MM.1S (cell line): Measurements from ENCODE around the gene TRPM2.

Experiments
- DNase-seq: peaks from one replicate; pipeline ENCODE4 v3.0.0-alpha.2; 2015
- H2AFZ ChIP-seq: fragments of 300-600 bp; sonication (generic); 2 replicates; pipeline ENCODE4 v1.6.0; 2016; ENCODE audit warnings: antibody characterized with exemption, low read length
- H3F3A ChIP-seq: fragments of 300-600 bp; sonication (generic); 2 replicates; pipeline ENCODE4 v1.6.1; 2016; ENCODE audit warnings: mild to moderate bottlenecking, antibody characterized with exemption, low read length, moderate library complexity, mixed read lengths; ENCODE audit not compliant: insufficient read depth
- H3K27ac ChIP-seq: fragments of 300-600 bp; sonication (generic); 2 replicates; pipeline ENCODE4 v1.5.1; 2016; ENCODE audit warnings: mild to moderate bottlenecking, low read length
- H3K27me3 ChIP-seq: fragments of 300-600 bp; sonication (generic); replicated peaks from 2 replicates; pipeline ENCODE4 v1.6.0; 2016; ENCODE audit warnings: low read length; ENCODE audit not compliant: insufficient read depth
- H3K36me3 ChIP-seq: fragments of 300-600 bp; sonication (generic); replicated peaks from 2 replicates; pipeline ENCODE4 v1.6.1; 2016; ENCODE audit warnings: mild to moderate bottlenecking, low read length, mixed read lengths; ENCODE audit not compliant: insufficient read depth
- H3K4me1 ChIP-seq: fragments of 300-600 bp; sonication (generic); 2 replicates; pipeline ENCODE4 v1.6.1; 2016; ENCODE audit warnings: low read length, mixed read lengths
- H3K4me2 ChIP-seq: fragments of 300-600 bp; sonication (generic); 2 replicates; pipeline ENCODE4 v1.6.0; 2016; ENCODE audit warnings: low read depth, low read length
- H3K4me3 ChIP-seq: fragments of 300-600 bp; sonication (generic); 2 replicates; pipeline ENCODE4 v1.5.1; 2016; ENCODE audit warnings: low read length, mixed read lengths
- H3K79me2 ChIP-seq: fragments of 300-600 bp; sonication (generic); 2 replicates; pipeline ENCODE4 v1.6.1; 2016; ENCODE audit warnings: mixed run types, low read length, mixed read lengths
- H3K9ac ChIP-seq: fragments of 300-600 bp; sonication (generic); 2 replicates; pipeline ENCODE4 v1.6.1; 2016; ENCODE audit warnings: low read length, mixed read lengths
- H3K9me2 ChIP-seq: fragments of 300-600 bp; sonication (generic); replicated peaks from 2 replicates; pipeline ENCODE4 v1.6.1; 2016; ENCODE audit warnings: mild to moderate bottlenecking, low read length, mixed read lengths; ENCODE audit not compliant: insufficient read depth
- H3K9me3 ChIP-seq: fragments of 300-600 bp; sonication (generic); replicated peaks from 2 replicates; pipeline ENCODE4 v1.6.1; 2016; ENCODE audit warnings: mild to moderate bottlenecking, low read length, mixed read lengths; ENCODE audit not compliant: insufficient read depth
- H4K20me1 ChIP-seq: fragments of 300-600 bp; sonication (generic); 2 replicates; pipeline ENCODE4 v1.6.1; 2016; ENCODE audit warnings: mild to moderate bottlenecking, low read length, moderate library complexity, mixed read lengths; ENCODE audit not compliant: insufficient read depth
- CTCF ChIP-seq: fragments of 300-600 bp; sonication (generic); IDR thresholded peaks from 2 replicates; pipeline ENCODE4 v1.5.1; 2016; ENCODE audit warnings: antibody characterized with exemption, low read length, mixed read lengths
- EZH2 ChIP-seq: fragments of 300-600 bp; sonication (generic); optimal IDR thresholded peaks from 2 replicates; pipeline ENCODE3; 2017; ENCODE audit warnings: low read depth, mild to moderate bottlenecking, antibody characterized with exemption, low read length, mixed read lengths
- EZH2phosphoT487 ChIP-seq: fragments of 300-600 bp; sonication (generic); IDR thresholded peaks from 2 replicates; pipeline ENCODE4 v1.6.1; 2018; ENCODE audit warnings: antibody characterized with exemption, low read length

TRPM2 gene

GRCh38 chr21:44312089-44312488 is 41.3 kb upstream of the TRPM2 start:
- H3K4me3 ChIP-seq = no peak overlapping the region
- H3K9ac ChIP-seq = no peak overlapping the region
- no peaks in the 10 kb centered on the region for H3K27me3 ChIP-seq
- peaks cover 22% of the 10 kb centered on the region; the same call in 1 of the 2 replicates for H3K79me2 ChIP-seq
- H3K9me3 ChIP-seq = no peaks in the 10 kb centered on the region
- no peaks in the 10 kb centered on the region for H3F3A ChIP-seq
- TF ChIP-seq EZH2phosphoT487 (no peak), CTCF (no peak), EZH2 (no peak)
- no peaks in the 10 kb centered on the region for H4K20me1 ChIP-seq
- H2AFZ ChIP-seq = no peak overlapping the region
- no peaks in the 10 kb centered on the region for H3K9me2 ChIP-seq
- H3K27ac ChIP-seq = no peak overlapping the region
- no peak for DNase-seq
- no peaks in the 10 kb centered on the region for H3K4me1 ChIP-seq
- peaks cover 10% of the 10 kb centered on the region; the same call in 1 of the 2 replicates for H3K36me3 ChIP-seq
- no peak overlapping the region for H3K4me2 ChIP-seq

GRCh38 chr21:44312716-44313115 is 40.7 kb upstream of the TRPM2 start:
- Histone ChIP-seq H2AFZ (no peak overlapping the region), H3K4me2 (no peak overlapping the region), H3K79me2 (peaks cover 16% of the 10 kb centered on the region; the same call in 1 of the 2 replicates), H3K27ac (no peak overlapping the region), H3K27me3 (no peaks in the 10 kb centered on the region), H4K20me1 (no peaks in the 10 kb centered on the region), H3K9ac (no peak overlapping the region), H3K36me3 (peaks cover 10% of the 10 kb centered on the region; the same call in 1 of the 2 replicates), H3F3A (no peaks in the 10 kb centered on the region), H3K4me3 (no peak overlapping the region), H3K9me2 (no peaks in the 10 kb centered on the region), H3K9me3 (no peaks in the 10 kb centered on the region), H3K4me1 (no peaks in the 10 kb centered on the region)
- TF ChIP-seq CTCF = no peak
- TF ChIP-seq EZH2 = no peak
- no peak for TF ChIP-seq EZH2phosphoT487
- DNase-seq = no peak

GRCh38 chr21:44313451-44313850 is 40.0 kb upstream of the TRPM2 start:
- H3K36me3 ChIP-seq = peaks cover 10% of the 10 kb centered on the region; the same call in 1 of the 2 replicates

More at GRCh38 chr21:44313451-44313850, 40.0 kb upstream of the TRPM2 start:
- Histone ChIP-seq H2AFZ (no peak overlapping the region), H3K27me3 (no peaks in the 10 kb centered on the region), H3K4me1 (no peaks in the 10 kb centered on the region), H3K27ac (no peak overlapping the region), H4K20me1 (no peaks in the 10 kb centered on the region), H3K9ac (no peak overlapping the region), H3K9me3 (no peaks in the 10 kb centered on the region), H3K9me2 (no peaks in the 10 kb centered on the region), H3K4me3 (no peak overlapping the region), H3F3A (no peaks in the 10 kb centered on the region), H3K4me2 (no peak overlapping the region), H3K79me2 (peaks cover 13% of the 10 kb centered on the region; the same call in 1 of the 2 replicates)
- no peak for DNase-seq
- TF ChIP-seq CTCF = no peak
